Effector CD4-positive, alpha-beta T cell (primary cell): Measurements from ENCODE around the gene ABCB6.

Experiments used
- DNase-seq: peaks from one replicate; pipeline ENCODE4 v3.0.0-alpha.2; 2020

The ABCB6 gene

DNA sequence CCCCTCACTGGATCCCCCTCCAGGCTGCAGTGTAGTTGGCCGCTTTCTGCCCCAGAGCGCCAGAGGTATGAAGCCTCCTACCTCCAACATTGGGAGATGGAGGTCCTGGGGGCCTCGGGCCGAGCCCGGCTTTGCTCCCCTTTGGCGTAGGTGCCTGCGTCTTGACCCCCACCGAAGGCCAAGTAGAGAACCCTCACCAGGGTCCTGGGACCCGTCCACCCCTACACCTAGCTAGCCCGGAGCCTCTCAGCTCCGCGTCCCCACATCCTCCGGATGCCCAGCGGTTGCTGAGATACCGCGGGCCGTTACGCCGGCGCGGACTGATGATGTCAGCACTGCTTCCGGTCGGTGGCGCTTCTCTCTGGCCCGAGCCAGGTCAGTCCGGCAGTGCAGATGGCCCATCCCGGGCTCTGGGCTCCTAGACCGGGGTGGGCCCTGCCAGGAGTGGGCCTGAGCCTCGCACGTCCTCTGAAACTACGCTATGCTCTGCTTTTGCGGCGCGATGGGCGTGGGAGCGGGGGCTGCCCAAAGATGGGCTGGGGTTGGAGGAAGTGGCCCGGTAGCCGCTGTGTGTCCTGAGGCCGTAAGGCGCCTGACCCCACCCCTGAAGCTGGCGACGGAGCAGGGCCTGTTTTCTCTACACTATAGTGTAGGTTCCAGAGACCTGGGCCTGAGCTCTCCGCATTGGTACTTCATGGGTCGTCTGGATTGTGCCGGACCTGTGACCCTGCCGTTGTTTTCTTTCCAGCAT lies 26.6 kb upstream of the ABCB6 start, which contains the start of the genes GLB1L and STK16:
Gene GLB1L (minus strand): TSS at position 297 of the 751 bp plus-strand sequence. CDS start 1,871 bp downstream, outside the sequence.
Gene STK16 (plus strand): TSS at position 332 of the 751 bp plus-strand sequence. CDS start 521 bp downstream, outside the sequence.
- peak; percentile 82 for DNase-seq

- DNase-seq, result no peak
Observed at GRCh38 chr2:219244789-219245147, 26.0 kb upstream of the ABCB6 start.

GRCh38 chr2:219243291-219243761 lies 24.6 kb upstream of the ABCB6 start:
- no peak for DNase-seq

DNA sequence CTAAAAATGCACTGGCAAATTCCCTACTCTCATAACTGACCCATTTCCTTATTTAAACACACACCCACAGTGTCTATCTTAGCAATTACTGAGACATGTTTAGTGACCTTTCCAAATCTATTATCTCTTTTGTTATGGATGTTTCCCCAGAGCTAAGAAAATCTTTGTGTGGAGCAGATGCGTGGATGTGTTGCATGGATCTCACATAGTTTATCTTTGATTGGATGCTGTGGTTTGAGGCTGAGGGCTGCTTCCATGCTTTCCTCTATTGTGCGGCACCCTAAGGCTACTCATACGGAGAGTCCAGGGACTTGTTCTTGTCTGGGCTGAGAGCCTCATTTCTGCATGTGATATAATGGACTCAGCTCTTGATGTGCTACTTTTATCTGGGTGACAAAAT lies 15.6 kb upstream of the ABCB6 start:
- no peak for DNase-seq

DNA sequence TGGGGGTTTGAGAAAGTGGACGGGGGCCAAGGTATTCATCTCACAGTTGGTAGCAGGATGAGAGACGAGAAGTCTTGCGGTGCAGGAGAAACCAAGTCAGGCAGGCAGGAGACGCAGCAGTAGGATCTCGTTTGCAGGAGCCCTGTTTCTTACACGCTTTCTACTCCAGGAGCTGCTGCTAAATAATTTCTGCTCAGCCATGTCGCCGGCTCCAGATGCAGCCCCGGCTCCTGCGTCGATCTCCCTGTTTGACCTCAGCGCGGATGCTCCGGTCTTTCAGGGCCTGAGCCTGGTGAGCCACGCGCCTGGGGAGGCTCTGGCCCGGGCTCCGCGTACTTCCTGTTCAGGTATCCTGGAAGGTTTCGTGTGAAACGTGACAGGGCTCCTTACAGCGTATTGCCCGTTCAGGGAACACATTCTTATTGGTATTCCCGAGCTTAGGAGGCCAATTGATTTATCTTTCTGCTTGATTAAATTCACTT lies 11.3 kb upstream of the ABCB6 start:
- peak; percentile 29 for DNase-seq

- peak; percentile 98 for DNase-seq
Observed at GRCh38 chr2:219229305-219230058, 10.7 kb upstream of the ABCB6 start, which contains the start of the genes ANKZF1 and ATG9A. ANKZF1 (plus strand) TSS chr2:219229806; CDS start chr2:219230258, 452 bp downstream. ATG9A (minus strand) TSS chr2:219229636; CDS start chr2:219228024, 1,612 bp downstream.

DNA sequence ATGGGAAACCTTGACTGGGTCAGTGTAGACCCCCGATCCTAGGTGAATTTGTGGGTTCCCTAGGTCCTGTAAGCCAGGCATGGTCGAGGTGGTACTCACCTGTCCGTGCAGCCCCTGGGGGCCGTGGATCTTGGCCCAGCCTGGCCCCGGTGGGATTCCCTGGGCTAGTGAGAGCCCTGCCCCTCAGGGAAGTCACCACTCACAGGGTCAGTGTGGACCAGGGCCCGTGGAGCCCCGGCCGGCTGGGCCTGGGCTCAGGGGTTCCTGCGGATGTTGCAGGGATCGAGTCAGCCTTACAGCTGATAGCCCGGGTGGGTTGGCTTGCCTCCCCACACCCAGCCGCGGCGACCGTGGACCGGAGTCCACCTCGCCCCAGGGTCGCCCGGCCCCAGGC lies 10.2 kb upstream of the ABCB6 start:
- DNase-seq, result no peak

DNA sequence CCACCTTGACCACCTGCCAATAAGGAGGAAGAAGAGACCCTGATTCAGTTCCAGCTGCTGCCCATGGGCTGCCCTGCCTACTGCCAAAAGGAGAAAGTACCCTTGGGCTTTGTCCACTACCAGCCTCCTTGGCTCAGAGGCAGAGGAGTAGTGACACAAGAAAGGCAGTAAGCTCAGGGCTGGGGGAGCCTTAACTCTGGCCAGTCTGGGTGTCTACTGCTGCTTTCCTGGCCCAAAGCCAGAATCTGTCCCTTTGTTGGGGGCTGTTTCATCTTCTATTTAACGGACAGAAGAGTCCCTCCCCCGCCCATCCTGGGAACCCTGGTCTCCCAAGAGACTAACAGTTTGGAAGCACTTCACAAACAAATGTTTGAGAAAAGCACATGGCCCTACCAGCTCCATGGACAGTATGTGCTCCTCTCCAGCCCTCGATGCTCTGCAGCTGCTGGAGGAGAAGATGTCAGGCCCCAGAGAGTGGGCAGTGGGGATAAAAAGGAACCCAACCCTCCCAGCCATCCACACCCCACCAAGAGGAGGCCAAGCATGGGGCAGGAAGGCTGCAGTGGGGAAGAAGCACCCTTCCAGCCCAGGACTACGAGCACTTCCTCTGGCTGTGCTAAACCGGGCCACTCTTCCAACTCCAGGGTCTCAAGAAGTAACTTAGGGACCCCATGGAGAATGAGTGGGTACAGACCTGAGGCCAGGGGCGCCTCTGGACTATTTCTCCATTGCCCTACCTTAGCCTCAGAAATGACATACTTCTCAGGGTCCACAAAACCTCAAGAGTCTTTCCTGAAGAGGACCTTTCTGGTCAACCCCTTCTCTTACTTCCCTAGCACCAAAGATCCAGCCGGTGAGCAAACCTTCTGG lies 9.5 kb upstream of the ABCB6 start:
- DNase-seq, result no peak

DNA sequence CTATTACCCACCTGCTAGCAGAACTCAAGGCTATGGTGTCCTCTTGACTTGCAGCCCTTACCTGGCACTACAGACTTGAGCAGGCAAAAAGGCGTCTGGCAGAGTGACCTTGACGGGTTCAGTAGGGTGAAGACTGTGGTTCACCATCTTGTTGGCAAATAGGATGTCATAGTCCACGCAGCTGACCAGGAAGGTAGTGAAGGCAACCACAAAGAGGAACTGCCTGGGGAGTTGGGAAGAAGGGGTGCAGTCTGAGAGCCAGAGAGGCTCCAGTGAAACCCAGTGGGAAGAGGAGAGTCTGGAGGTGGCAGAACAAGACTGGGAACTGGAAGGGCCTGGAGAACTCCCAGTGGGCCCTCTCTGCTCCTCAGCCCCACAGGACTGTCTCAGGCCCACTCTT lies 6.6 kb upstream of the ABCB6 start:
- DNase-seq, result no peak

GRCh38 chr2:219223831-219224610 lies 5.3 kb upstream of the ABCB6 start:
- DNase-seq, result no peak

DNA sequence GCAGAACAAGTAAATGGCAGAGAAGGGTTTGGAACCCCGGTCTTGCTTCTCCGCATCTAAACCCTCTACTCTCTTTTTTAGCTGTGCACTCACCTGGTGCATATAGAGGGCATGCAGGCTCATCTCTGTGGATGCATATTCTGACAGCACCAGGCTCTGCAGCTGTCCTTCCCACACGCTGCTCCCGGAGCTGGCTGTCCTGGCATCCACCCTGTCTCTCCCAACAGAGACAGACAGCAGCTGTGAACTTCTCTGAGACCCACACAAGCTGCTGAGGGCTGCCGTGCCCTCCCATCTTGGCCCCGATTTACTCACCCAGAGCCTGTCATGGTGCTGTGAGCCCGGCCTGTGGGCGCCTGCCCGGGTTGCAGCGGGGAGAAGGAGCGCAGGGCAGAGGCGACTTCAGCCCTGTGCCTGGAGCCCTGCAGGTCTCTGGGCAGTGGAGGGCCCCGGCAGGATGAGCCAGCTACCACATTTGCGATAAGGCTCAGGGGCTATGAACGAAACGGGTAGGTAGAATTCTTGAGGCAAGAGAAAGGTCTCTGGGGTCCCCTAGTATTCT lies 3.3 kb upstream of the ABCB6 start:
- no peak for DNase-seq

- no peak for DNase-seq
Observed at GRCh38 chr2:219220652-219221402, 2.1 kb upstream of the ABCB6 start.

GRCh38 chr2:219219784-219220532 lies 1.2 kb upstream of the ABCB6 start:
- DNase-seq, result no peak

- peak; percentile 17 for DNase-seq
Observed at GRCh38 chr2:219218217-219218731, 484 bp downstream of the ABCB6 start.

DNA sequence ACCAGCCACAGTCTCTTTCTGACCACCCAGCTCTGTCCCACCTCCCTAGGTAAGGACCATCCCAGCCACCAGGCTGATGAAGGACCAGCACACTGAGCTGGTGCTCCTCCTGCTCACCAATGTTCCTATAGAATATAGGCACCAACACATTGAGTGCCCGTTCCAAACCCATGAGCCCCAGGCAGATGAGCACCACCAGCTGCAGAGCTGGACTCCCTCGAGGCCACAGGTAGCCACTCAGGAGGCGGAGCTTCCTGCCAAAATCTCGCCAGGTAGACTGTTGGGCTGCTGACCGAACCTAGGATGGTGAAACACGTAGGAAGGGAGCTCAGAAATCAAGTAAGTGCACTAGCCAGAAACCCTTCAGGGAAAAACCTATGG lies 2.2 kb downstream of the ABCB6 start:
- DNase-seq, result no peak

DNA sequence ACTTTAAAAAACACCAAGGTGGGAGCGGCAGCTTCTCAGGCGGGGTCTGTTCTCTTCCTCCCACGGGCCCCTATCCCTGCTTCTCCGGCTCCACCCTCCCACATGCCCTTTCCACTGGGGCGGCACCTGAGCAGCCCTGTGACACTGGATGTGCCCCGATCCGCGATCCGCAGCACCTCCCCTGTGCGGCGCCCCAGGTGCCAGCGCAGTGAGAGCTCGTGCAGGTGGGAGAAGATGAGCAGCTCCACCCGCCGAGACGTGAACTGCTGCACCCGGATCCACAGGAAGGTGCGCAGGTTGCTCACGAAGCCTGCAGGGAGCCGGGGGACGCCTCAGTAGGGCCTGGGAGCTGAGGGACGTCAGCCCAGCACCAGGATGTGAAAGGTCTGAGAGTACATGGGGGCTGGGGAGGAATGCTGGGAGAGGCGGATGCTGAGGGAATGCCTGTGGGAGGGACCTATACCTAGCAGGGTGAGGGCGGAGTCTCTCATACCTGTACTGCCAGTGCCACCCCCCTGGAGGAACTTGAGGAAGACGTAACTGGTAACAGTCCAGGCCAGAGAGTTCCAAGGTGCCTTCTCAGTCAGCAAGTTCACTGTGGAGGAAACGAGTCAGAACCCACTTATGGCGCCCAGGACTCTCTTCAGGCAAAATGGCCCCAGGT lies 2.8 kb downstream of the ABCB6 start:
- no peak for DNase-seq

DNA sequence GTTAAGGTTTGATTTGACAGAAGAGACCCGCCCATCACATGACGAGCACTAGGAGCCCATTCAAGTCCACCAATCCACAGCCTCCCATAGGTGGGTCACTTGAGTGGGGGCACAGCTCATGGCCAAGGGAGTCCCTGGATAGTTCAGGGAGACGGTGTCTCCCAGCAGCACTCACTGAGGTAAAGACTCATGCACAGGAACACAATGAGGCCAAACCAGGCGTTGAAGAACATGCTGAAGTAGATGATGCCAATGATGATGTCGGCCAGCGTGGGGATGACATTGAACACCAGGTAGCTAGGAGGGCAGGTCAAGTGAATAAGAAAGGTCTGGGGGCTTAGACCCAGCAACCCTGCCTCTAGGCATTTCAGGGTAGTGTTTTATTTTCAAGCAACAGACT lies 4.0 kb downstream of the ABCB6 start:
- DNase-seq, result no peak

DNA sequence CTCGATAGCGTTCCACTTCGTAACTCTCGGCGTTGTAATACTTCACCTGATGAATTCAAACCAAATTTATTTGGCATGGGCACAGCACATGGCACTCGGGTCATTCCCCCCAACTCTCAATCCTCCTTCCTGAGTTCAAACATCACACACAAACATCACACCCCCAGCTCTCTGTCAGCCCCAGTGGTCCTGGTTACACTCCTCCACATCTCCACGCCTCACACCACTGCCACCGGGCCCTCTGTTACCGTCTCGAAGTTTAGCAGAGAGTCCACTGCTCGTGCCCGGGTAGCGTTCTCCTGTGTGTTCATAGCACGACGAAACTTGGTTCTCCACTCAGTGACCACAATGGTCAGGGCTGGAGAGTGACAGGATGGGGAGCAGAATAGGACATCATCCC lies 4.6 kb downstream of the ABCB6 start:
- DNase-seq, result no peak

DNA sequence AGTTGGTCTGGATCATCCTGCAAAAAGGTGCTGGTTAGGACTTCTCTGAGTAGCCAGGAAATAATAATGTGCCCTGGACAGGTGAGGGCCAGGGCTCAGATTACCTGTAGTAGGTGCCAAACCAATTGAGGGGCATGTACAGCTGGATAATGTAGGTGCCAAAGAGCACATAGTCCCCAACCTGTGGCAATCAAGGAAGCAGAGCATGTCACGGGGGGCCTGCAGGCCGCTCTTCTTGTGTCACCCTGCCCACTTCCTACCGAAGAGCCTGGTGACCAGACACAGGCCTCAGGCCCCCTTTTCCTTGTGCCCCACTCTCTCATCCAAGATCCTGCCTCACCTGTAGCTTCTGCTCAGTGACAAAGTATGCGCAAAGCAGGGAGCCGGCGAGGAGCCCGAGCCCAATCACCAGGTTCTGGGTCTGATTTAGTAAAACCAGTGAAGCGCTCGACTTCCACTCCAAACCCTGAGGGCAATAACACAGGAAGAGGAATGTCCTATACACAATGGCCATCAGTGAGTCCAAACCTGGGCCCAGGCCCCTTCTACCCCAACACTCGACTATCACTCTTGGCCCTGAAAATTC lies 5.2 kb downstream of the ABCB6 start:
- no peak for DNase-seq
